Measurements from ENCODE around the gene ZNF263.

GRCh38 chr16:3305109-3306068, 22.1 kb downstream of the ZNF263 start, which contains the start of the genes TIGD7 and ZNF75A:
- no peak for TF ChIP-seq NPAS2 (CRISPR knock-in tag; IDR thresholded peaks at IDR 0.05; ENCODE audit: borderline replicate concordance)
- no peak for TF ChIP-seq CTCF (CRISPR knock-in tag; IDR thresholded peaks at IDR 0.05)
- no peak for TF ChIP-seq PATZ1 (CRISPR knock-in tag; IDR thresholded peaks at IDR 0.05)
- no peak for TF ChIP-seq ZNF24 (IDR thresholded peaks at IDR 0.05)
- no peak for TF ChIP-seq POLR2A (IDR thresholded peaks at IDR 0.05; ENCODE audit: insufficient read depth in 1 of 2, low read depth in 2 of 2, low read length in 2 of 2)
- TF ChIP-seq ERF (CRISPR knock-in tag; IDR thresholded peaks at IDR 0.05), result no peak
- TF ChIP-seq RFXANK (CRISPR knock-in tag; IDR thresholded peaks at IDR 0.05), result no peak
- TF ChIP-seq ZNF7 (CRISPR knock-in tag; IDR thresholded peaks at IDR 0.05), result no peak
- TF ChIP-seq MXI1 (IDR thresholded peaks at IDR 0.05; ENCODE audit: borderline replicate concordance, low read depth, low read length), result no peak
- no peak for TF ChIP-seq ZNF780A (CRISPR knock-in tag; IDR thresholded peaks at IDR 0.05)
- no peak for TF ChIP-seq CBFB (CRISPR knock-in tag; IDR thresholded peaks at IDR 0.05)
- TF ChIP-seq ZBTB38 (CRISPR knock-in tag; IDR thresholded peaks at IDR 0.05), result no peak
- TF ChIP-seq RNF2 (conservative IDR thresholded peaks at IDR 0.05; ENCODE audit: low read depth), result no peak
- TF ChIP-seq ARHGAP35 (CRISPR knock-in tag; IDR thresholded peaks at IDR 0.05; ENCODE audit: borderline replicate concordance), result no peak

All from HepG2 (cell line).